Measurements from ENCODE around the gene ACOT7. TPM values are rescaled to one million over a fixed set of nuclear protein-coding genes. Genes with fewer than 3 reads are reported as not detected.

ACOT7 gene
- total and polyA plus RNA-seq, 2 of the 13 experiments (the other 11 are each of a cell fraction or from before 2014, with no cell fraction given): 33.0 to 55.8 TPM

GRCh38 chr1:6359216-6360116, 34.1 kb downstream of the ACOT7 start (continued):
- TF ChIP-seq, protein P1, sequence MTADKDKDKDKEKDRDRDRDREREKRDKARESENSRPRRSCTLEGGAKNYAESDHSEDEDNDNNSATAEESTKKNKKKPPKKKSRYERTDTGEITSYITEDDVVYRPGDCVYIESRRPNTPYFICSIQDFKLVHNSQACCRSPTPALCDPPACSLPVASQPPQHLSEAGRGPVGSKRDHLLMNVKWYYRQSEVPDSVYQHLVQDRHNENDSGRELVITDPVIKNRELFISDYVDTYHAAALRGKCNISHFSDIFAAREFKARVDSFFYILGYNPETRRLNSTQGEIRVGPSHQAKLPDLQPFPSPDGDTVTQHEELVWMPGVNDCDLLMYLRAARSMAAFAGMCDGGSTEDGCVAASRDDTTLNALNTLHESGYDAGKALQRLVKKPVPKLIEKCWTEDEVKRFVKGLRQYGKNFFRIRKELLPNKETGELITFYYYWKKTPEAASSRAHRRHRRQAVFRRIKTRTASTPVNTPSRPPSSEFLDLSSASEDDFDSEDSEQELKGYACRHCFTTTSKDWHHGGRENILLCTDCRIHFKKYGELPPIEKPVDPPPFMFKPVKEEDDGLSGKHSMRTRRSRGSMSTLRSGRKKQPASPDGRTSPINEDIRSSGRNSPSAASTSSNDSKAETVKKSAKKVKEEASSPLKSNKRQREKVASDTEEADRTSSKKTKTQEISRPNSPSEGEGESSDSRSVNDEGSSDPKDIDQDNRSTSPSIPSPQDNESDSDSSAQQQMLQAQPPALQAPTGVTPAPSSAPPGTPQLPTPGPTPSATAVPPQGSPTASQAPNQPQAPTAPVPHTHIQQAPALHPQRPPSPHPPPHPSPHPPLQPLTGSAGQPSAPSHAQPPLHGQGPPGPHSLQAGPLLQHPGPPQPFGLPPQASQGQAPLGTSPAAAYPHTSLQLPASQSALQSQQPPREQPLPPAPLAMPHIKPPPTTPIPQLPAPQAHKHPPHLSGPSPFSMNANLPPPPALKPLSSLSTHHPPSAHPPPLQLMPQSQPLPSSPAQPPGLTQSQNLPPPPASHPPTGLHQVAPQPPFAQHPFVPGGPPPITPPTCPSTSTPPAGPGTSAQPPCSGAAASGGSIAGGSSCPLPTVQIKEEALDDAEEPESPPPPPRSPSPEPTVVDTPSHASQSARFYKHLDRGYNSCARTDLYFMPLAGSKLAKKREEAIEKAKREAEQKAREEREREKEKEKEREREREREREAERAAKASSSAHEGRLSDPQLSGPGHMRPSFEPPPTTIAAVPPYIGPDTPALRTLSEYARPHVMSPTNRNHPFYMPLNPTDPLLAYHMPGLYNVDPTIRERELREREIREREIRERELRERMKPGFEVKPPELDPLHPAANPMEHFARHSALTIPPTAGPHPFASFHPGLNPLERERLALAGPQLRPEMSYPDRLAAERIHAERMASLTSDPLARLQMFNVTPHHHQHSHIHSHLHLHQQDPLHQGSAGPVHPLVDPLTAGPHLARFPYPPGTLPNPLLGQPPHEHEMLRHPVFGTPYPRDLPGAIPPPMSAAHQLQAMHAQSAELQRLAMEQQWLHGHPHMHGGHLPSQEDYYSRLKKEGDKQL (CRISPR knock-in tag; IDR thresholded peaks at IDR 0.05; ENCODE audit: low read depth): no peak
- TF ChIP-seq MAFG (CRISPR knock-in tag; IDR thresholded peaks at IDR 0.05) (no peak), ZSCAN21 (CRISPR knock-in tag; IDR thresholded peaks at IDR 0.05; ENCODE audit: borderline replicate concordance) (0 out of 2 replicates have a peak, but pooled peaks have one; percentile 24), LCORL (IDR thresholded peaks at IDR 0.05) (no peak), LCORL (CRISPR knock-in tag; IDR thresholded peaks at IDR 0.05) (peak; percentile 90), ZNF546 (CRISPR knock-in tag; conservative IDR thresholded peaks at IDR 0.05) (no peak), MATR3 (CRISPR knock-in tag; IDR thresholded peaks at IDR 0.05) (no peak), SMAD1 (CRISPR knock-in tag; IDR thresholded peaks at IDR 0.05; ENCODE audit: borderline replicate concordance, low read depth) (no peak), FLYWCH1 (CRISPR knock-in tag; IDR thresholded peaks at IDR 0.05) (no peak), ZKSCAN8 (CRISPR knock-in tag; IDR thresholded peaks at IDR 0.05; ENCODE audit: borderline replicate concordance) (0 out of 2 replicates have a peak, but pooled peaks have one; percentile 40), SRSF9 (IDR thresholded peaks at IDR 0.05; ENCODE audit: borderline replicate concordance, insufficient read depth, low read depth, low read length, poor library complexity, severe bottlenecking) (no peak), HNF4G (IDR thresholded peaks at IDR 0.05; ENCODE audit: borderline replicate concordance, low read depth, low read length) (no peak), HNF4G (CRISPR knock-in tag; IDR thresholded peaks at IDR 0.05; ENCODE audit: borderline replicate concordance, low read depth) (no peak), PAF1 (CRISPR knock-in tag; IDR thresholded peaks at IDR 0.05) (no peak), POGZ (CRISPR knock-in tag; IDR thresholded peaks at IDR 0.05) (no peak; the same call in 1 of the 2 replicates), TARDBP (CRISPR knock-in tag; IDR thresholded peaks at IDR 0.05) (peak; percentile 86)
- TF ChIP-seq, protein P2, sequence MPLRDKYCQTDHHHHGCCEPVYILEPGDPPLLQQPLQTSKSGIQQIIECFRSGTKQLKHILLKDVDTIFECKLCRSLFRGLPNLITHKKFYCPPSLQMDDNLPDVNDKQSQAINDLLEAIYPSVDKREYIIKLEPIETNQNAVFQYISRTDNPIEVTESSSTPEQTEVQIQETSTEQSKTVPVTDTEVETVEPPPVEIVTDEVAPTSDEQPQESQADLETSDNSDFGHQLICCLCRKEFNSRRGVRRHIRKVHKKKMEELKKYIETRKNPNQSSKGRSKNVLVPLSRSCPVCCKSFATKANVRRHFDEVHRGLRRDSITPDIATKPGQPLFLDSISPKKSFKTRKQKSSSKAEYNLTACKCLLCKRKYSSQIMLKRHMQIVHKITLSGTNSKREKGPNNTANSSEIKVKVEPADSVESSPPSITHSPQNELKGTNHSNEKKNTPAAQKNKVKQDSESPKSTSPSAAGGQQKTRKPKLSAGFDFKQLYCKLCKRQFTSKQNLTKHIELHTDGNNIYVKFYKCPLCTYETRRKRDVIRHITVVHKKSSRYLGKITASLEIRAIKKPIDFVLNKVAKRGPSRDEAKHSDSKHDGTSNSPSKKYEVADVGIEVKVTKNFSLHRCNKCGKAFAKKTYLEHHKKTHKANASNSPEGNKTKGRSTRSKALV (CRISPR knock-in tag; IDR thresholded peaks at IDR 0.05): no peak

All from HepG2 (cell line).